IMR-90 (cell line): ENCODE data around the gene SVBP. TPM values are rescaled to one million over a fixed set of nuclear protein-coding genes. Genes with fewer than 3 reads are reported as not detected.

Experiments
- ATAC-seq: fragments of 200-7000 bp; cut with Tn5 transposase; 2 replicates; pipeline ENCODE4 v1.9.1; 2020; ENCODE audit warnings: low read depth, mild to moderate bottlenecking, moderate library complexity
- BruUV-seq: library from RNA; stranded (reverse); fragments of 400-500 nt; replicated peaks from 2 replicates; lab custom pipeline; 2021; lab: Mats Ljungman, UMichigan
- CTCF ChIA-PET: fragments of 300-600 bp; formaldehyde crosslinking; extraction: SDS; loops from one replicate; lab custom pipeline; 2021; ENCODE audit warnings: antibody characterized with exemption; lab: Yijun Ruan, JAX
- POLR2A ChIA-PET: fragments of 300-600 bp; sonication (Branson Sonifier 250); formaldehyde crosslinking; loops from one replicate; lab custom pipeline; 2022; ENCODE audit warnings: antibody characterized with exemption; ENCODE audit not compliant: unreplicated experiment; lab: Charles Lee
- DNase-seq: peaks from one replicate; pipeline ENCODE4 v3.0.0; 2013
- H2AFZ ChIP-seq: replicated peaks from 2 replicates; pipeline ENCODE3; 2013; ENCODE audit warnings: low read length, mild to moderate bottlenecking; ENCODE audit not compliant: poor library complexity
- H2AK5ac ChIP-seq: 2 replicates; pipeline ENCODE4 v1.6.1; 2013; ENCODE audit warnings: low read depth, low read length, inconsistent platforms
- H2AK9ac ChIP-seq: replicated peaks from 2 replicates; pipeline ENCODE3; 2013; ENCODE audit warnings: mild to moderate bottlenecking, low read depth, low read length, moderate library complexity; ENCODE audit not compliant: poor library complexity
- H2BK120ac ChIP-seq: 2 replicates; pipeline ENCODE4 v1.6.1; 2013; ENCODE audit warnings: low read depth, low read length, inconsistent platforms
- H2BK15ac ChIP-seq: 3 replicates; pipeline ENCODE4 v1.6.1; 2013; ENCODE audit warnings: low read depth, low read length, inconsistent platforms
- H2BK20ac ChIP-seq: 2 replicates; pipeline ENCODE4 v1.6.1; 2013; ENCODE audit warnings: low read depth, mild to moderate bottlenecking, inconsistent platforms, low read length, moderate library complexity
- H2BK5ac ChIP-seq: 2 replicates; pipeline ENCODE4 v1.6.1; 2013; ENCODE audit warnings: mild to moderate bottlenecking, low read depth, low read length, inconsistent platforms; ENCODE audit not compliant: poor library complexity, severe bottlenecking
- H3K14ac ChIP-seq: replicated peaks from 2 replicates; pipeline ENCODE4 v1.6.1; 2013; ENCODE audit warnings: low read depth, low read length, inconsistent platforms
- H3K18ac ChIP-seq: 2 replicates; pipeline ENCODE4 v1.6.1; 2013; ENCODE audit warnings: low read depth, low read length, control low read depth
- H3K23ac ChIP-seq: 2 replicates; pipeline ENCODE4 v1.6.1; 2013; ENCODE audit warnings: low read depth, low read length, inconsistent platforms
- H3K27ac ChIP-seq: 2 replicates; pipeline ENCODE4 v1.5.1; 2013; ENCODE audit warnings: mild to moderate bottlenecking, control low read depth, low read length; ENCODE audit not compliant: insufficient read depth
- H3K27me3 ChIP-seq: 2 replicates; pipeline ENCODE4 v1.6.1; 2013; ENCODE audit warnings: low read length; ENCODE audit not compliant: control insufficient read depth, insufficient read depth
- H3K36me3 ChIP-seq: 2 replicates; pipeline ENCODE4 v1.6.1; 2013; ENCODE audit warnings: low read length, mixed read lengths; ENCODE audit not compliant: control insufficient read depth, insufficient read depth
- H3K4ac ChIP-seq: 2 replicates; pipeline ENCODE4 v1.6.1; 2013; ENCODE audit warnings: low read depth, low read length, inconsistent platforms
- H3K4me1 ChIP-seq: 2 replicates; pipeline ENCODE4 v1.6.1; 2013; ENCODE audit warnings: low read length, mixed read lengths; ENCODE audit not compliant: control insufficient read depth, insufficient read depth
- H3K4me2 ChIP-seq: 2 replicates; pipeline ENCODE4 v1.6.1; 2013; ENCODE audit warnings: low read depth, mild to moderate bottlenecking, control low read depth, low read length, moderate library complexity
- H3K4me3 ChIP-seq: 2 replicates; pipeline ENCODE4 v1.5.1; 2013; ENCODE audit warnings: low read depth, mild to moderate bottlenecking, control low read depth, low read length, moderate library complexity; ENCODE audit not compliant: insufficient read depth
- H3K56ac ChIP-seq: 2 replicates; pipeline ENCODE4 v1.6.1; 2013; ENCODE audit warnings: low read length, inconsistent platforms; ENCODE audit not compliant: insufficient read depth; ENCODE audit errors: extremely low read depth
- H3K79me1 ChIP-seq, 2 experiments: 2 replicates each; pipeline ENCODE4 v1.6.1; 2013; ENCODE audit warnings: low read length in 2 of 2, inconsistent platforms in 1 of 2, low read depth in 1 of 2
- H3K9ac ChIP-seq: 2 replicates; pipeline ENCODE4 v1.6.1; 2013; ENCODE audit warnings: low read depth, low read length, control low read depth
- H3K9me1 ChIP-seq: 2 replicates; pipeline ENCODE4 v1.6.1; 2013; ENCODE audit warnings: low read length, inconsistent platforms; ENCODE audit not compliant: insufficient read depth
- H3K9me3 ChIP-seq: 2 replicates; pipeline ENCODE4 v1.6.1; 2013; ENCODE audit warnings: low read length; ENCODE audit not compliant: control insufficient read depth, insufficient read depth
- H4K20me1 ChIP-seq: 2 replicates; pipeline ENCODE4 v1.6.1; 2013; ENCODE audit warnings: low read length, inconsistent platforms; ENCODE audit not compliant: insufficient read depth
- H4K5ac ChIP-seq: 2 replicates; pipeline ENCODE4 v1.6.1; 2013; ENCODE audit warnings: mild to moderate bottlenecking, low read depth, low read length, control low read depth
- H4K8ac ChIP-seq, 2 experiments: 2 replicates each; pipeline ENCODE4 v1.6.1; 2013; ENCODE audit warnings: low read depth in 2 of 2, low read length in 2 of 2, control low read depth in 1 of 2, inconsistent platforms in 1 of 2
- H4K91ac ChIP-seq: 2 replicates; pipeline ENCODE4 v1.6.1; 2013; ENCODE audit warnings: low read depth, low read length, inconsistent platforms; ENCODE audit not compliant: insufficient read depth
- BHLHE40 ChIP-seq: fragments of 150-350 bp; IDR thresholded peaks from 2 replicates; pipeline ENCODE4 v1.6.1; 2016; ENCODE audit warnings: mild to moderate bottlenecking, low read depth, low read length
- CEBPB ChIP-seq: IDR thresholded peaks from 2 replicates; pipeline ENCODE4 v1.6.1; 2012; ENCODE audit warnings: low read depth, low read length, improper control_type of control experiment
- CHD1 ChIP-seq: IDR thresholded peaks from 2 replicates; pipeline ENCODE4 v1.6.1; 2012; ENCODE audit warnings: low read depth, low read length, improper control_type of control experiment
- FOS ChIP-seq: fragments of 150-350 bp; IDR thresholded peaks from 2 replicates; pipeline ENCODE4 v1.6.1; 2016; ENCODE audit warnings: low read depth, low read length
- MAFK ChIP-seq: IDR thresholded peaks from 2 replicates; pipeline ENCODE4 v1.6.1; 2012; ENCODE audit warnings: low read depth, low read length, improper control_type of control experiment
- MAZ ChIP-seq: IDR thresholded peaks from 2 replicates; pipeline ENCODE4 v1.6.1; 2012; ENCODE audit warnings: low read depth, mild to moderate bottlenecking, low read length, improper control_type of control experiment, moderate library complexity, borderline replicate concordance
- MXI1 ChIP-seq: IDR thresholded peaks from 2 replicates; pipeline ENCODE4 v1.6.1; 2012; ENCODE audit warnings: low read depth, mild to moderate bottlenecking, low read length, moderate library complexity, borderline replicate concordance
- NFE2L2 ChIP-seq: fragments of 150-350 bp; IDR thresholded peaks from 2 replicates; pipeline ENCODE4 v1.6.1; 2016; ENCODE audit warnings: low read depth, mild to moderate bottlenecking, low read length
- POLR2A ChIP-seq: IDR thresholded peaks from 2 replicates; pipeline ENCODE4 v1.6.1; 2012; ENCODE audit warnings: mild to moderate bottlenecking, low read depth, low read length
- RAD21 ChIP-seq: IDR thresholded peaks from 2 replicates; pipeline ENCODE4 v1.6.1; 2012; ENCODE audit warnings: low read length, improper control_type of control experiment
- RCOR1 ChIP-seq: IDR thresholded peaks from 2 replicates; pipeline ENCODE4 v1.6.1; 2012; ENCODE audit warnings: mild to moderate bottlenecking, low read length, improper control_type of control experiment; ENCODE audit not compliant: insufficient replicate concordance
- RFX5 ChIP-seq: IDR thresholded peaks from 2 replicates; pipeline ENCODE4 v1.8.0; 2012; ENCODE audit warnings: low read depth, mild to moderate bottlenecking, low read length, moderate library complexity
- SMC3 ChIP-seq: fragments of 150-350 bp; IDR thresholded peaks from 2 replicates; pipeline ENCODE4 v1.6.1; 2016; ENCODE audit warnings: low read depth, mild to moderate bottlenecking, antibody characterized with exemption, low read length, moderate library complexity
- WGBS, 2 experiments: methylation state at CpG; one replicate each; pipeline versions ENCODE4 v1.1.5 to v1.1.7; 2013; ENCODE audit warnings: missing lambda C conversion rate in 2 of 2; ENCODE audit not compliant: insufficient read length in 1 of 2; ENCODE audit errors: extremely low coverage in 2 of 2; 5-methylcytosine and 5-hydroxymethylcytosine counted together
- dilution Hi-C: fragments of 300-500 bp; cut with HindIII; formaldehyde crosslinking; loops from one replicate; pipeline ENCODE4 v1.14.3; 2018; ENCODE audit warnings: low sequenced_read_pairs; ENCODE audit not compliant: unreplicated experiment
- in situ Hi-C: fragments of 300-500 bp; cut with MboI; formaldehyde crosslinking; loops from 3 replicates; pipeline ENCODE4 v1.14.3; 2019; ENCODE audit warnings: low sequenced_read_pairs, inconsistent platforms, mixed read lengths
- intact Hi-C: fragments of 100-400 bp; cut with micrococcal nuclease; formaldehyde crosslinking; loops from 2 replicates; pipeline ENCODE4 v1.10.0; 2022
- polyA plus RNA-seq, 3 experiments: library from polyadenylated mRNA; depleted of rRNA; stranded (reverse); fragments of >200 nt; gene quantifications; 2 replicates each; pipeline ENCODE4 v1.2.3, GENCODE V29; 2012; ENCODE audit warnings: low replicate concordance in 1 of 3
- total RNA-seq: library from RNA; depleted of rRNA; stranded (reverse); fragments of >200 nt; gene quantifications from 2 replicates; pipeline ENCODE4 v1.2.3, GENCODE V29; 2012
- TF ChIP-seq, protein P1 (sequence below): fragments of 150-350 bp; IDR thresholded peaks from 2 replicates; pipeline ENCODE4 v1.6.1; 2016; ENCODE audit warnings: low read depth, mild to moderate bottlenecking, low read length, moderate library complexity, borderline replicate concordance
- TF ChIP-seq, protein P2 (sequence below): fragments of 150-350 bp; IDR thresholded peaks from 2 replicates; pipeline ENCODE4 v1.6.1; 2017; ENCODE audit warnings: mild to moderate bottlenecking, antibody characterized with exemption, low read length, low read depth
- TF ChIP-seq, protein P3 (sequence below): conservative IDR thresholded peaks from 2 replicates; pipeline ENCODE4 v1.5.1; 2012; ENCODE audit warnings: mild to moderate bottlenecking, low read depth, low read length, improper control_type of control experiment

SVBP gene
- total and polyA plus RNA-seq, 2 of the 4 experiments (the other 2 are of a cell fraction), result 9.7 to 11.5 TPM

DNA sequence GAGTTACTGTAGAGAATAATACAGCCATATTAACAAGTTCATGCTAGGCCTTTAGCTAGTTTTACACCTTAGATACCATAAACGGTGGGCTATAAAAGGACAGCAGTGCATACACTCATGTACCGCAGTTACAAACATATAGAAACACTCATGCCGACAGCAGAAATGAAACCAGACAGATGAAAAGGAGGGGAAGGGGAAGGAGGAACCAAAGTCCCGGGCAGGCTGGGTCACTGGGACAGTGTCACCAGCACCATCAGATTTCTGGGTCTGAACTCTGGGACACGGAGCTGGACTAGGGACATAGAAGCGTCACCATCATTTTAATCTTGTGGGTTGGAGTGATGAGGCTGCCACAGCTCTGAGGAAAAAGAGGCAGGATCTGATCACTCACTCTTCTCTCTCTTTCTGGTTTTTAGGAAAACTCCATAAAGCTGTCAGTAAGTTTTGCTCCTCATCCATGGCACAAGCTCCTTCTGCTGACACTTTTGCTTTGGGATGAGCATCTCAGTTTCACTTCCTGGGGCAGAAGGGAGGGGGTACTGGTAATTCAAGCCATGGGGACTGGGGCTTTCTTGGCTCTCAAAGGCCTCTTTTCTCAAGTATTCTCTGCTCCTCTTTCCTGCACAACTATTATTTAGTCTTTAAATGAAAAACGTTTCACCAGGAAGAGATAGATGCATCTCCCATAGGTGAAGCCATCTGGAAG lies 21.4 kb upstream of the SVBP start:
- ATAC-seq, result no peak
- H3K9me1 ChIP-seq, result peaks cover 6% of the 10 kb centered on the region; the same call in 1 of the 2 replicates
- H3K27ac ChIP-seq, result no peak overlapping the region
- no peak overlapping the region for H3K4ac ChIP-seq
- no peak overlapping the region for H4K8ac ChIP-seq
- H3K23ac ChIP-seq, result no peak overlapping the region
- dilution Hi-C loops, result no loop called here
- no peak overlapping the region for H2BK15ac ChIP-seq
- no peaks in the 10 kb centered on the region for H3K79me1 ChIP-seq
- no peaks in the 10 kb centered on the region for H3K27me3 ChIP-seq
- H2BK20ac ChIP-seq, result no peak overlapping the region
- no CpG with 5 or more reads among the region's 7 CpGs for WGBS, 2 experiments
- TF ChIP-seq RAD21, result no peak
- TF ChIP-seq CEBPB, result no peak
- TF ChIP-seq NFE2L2, result no peak
- no peak for TF ChIP-seq MXI1
- no peak for TF ChIP-seq MAFK
- TF ChIP-seq FOS, result no peak
- no peak for TF ChIP-seq RCOR1
- TF ChIP-seq POLR2A, result no peak
- TF ChIP-seq BHLHE40, result no peak
- no peak for TF ChIP-seq SMC3
- no peak for TF ChIP-seq MAZ
- TF ChIP-seq, protein P1, sequence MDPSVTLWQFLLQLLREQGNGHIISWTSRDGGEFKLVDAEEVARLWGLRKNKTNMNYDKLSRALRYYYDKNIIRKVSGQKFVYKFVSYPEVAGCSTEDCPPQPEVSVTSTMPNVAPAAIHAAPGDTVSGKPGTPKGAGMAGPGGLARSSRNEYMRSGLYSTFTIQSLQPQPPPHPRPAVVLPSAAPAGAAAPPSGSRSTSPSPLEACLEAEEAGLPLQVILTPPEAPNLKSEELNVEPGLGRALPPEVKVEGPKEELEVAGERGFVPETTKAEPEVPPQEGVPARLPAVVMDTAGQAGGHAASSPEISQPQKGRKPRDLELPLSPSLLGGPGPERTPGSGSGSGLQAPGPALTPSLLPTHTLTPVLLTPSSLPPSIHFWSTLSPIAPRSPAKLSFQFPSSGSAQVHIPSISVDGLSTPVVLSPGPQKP, result no peak
- TF ChIP-seq, protein P2, sequence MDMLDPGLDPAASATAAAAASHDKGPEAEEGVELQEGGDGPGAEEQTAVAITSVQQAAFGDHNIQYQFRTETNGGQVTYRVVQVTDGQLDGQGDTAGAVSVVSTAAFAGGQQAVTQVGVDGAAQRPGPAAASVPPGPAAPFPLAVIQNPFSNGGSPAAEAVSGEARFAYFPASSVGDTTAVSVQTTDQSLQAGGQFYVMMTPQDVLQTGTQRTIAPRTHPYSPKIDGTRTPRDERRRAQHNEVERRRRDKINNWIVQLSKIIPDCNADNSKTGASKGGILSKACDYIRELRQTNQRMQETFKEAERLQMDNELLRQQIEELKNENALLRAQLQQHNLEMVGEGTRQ, result no peak
- TF ChIP-seq CHD1, result no peak
- TF ChIP-seq RFX5, result no peak
- TF ChIP-seq, protein P3, sequence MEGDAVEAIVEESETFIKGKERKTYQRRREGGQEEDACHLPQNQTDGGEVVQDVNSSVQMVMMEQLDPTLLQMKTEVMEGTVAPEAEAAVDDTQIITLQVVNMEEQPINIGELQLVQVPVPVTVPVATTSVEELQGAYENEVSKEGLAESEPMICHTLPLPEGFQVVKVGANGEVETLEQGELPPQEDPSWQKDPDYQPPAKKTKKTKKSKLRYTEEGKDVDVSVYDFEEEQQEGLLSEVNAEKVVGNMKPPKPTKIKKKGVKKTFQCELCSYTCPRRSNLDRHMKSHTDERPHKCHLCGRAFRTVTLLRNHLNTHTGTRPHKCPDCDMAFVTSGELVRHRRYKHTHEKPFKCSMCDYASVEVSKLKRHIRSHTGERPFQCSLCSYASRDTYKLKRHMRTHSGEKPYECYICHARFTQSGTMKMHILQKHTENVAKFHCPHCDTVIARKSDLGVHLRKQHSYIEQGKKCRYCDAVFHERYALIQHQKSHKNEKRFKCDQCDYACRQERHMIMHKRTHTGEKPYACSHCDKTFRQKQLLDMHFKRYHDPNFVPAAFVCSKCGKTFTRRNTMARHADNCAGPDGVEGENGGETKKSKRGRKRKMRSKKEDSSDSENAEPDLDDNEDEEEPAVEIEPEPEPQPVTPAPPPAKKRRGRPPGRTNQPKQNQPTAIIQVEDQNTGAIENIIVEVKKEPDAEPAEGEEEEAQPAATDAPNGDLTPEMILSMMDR, result no peak
- H3K9me3 ChIP-seq, result no peaks in the 10 kb centered on the region
- H4K5ac ChIP-seq, result no peak overlapping the region
- no peak overlapping the region for H3K4me2 ChIP-seq
- no peak overlapping the region for H4K91ac ChIP-seq
- no peak overlapping the region for H3K9ac ChIP-seq
- no peak overlapping the region for H2BK120ac ChIP-seq
- intact Hi-C loops, result no loop called here
- H2AK5ac ChIP-seq, result no peak overlapping the region
- H3K36me3 ChIP-seq, result peaks cover 12% of the 10 kb centered on the region
- no peak overlapping the region for H2AFZ ChIP-seq
- no peak overlapping the region for H3K14ac ChIP-seq
- no peak overlapping the region for H3K18ac ChIP-seq
- BruUV-seq, result no TSS peak
- no peak for DNase-seq
- no peaks in the 10 kb centered on the region for H3K4me1 ChIP-seq
- H2BK5ac ChIP-seq, result no peak overlapping the region
- no peaks in the 10 kb centered on the region for H4K20me1 ChIP-seq
- ChIA-PET POLR2A (no interaction called here), CTCF (no interaction called here)
- H3K4me3 ChIP-seq, result no peak overlapping the region
- no peak overlapping the region for H3K56ac ChIP-seq
- in situ Hi-C loops, result no loop called here
- H2AK9ac ChIP-seq, result no peak overlapping the region
